Measurements from ENCODE around the gene LIMS4.
"Not testable (repeated sequence)": the region's sequence is repeated elsewhere in the genome, so short reads cannot be mapped to it uniquely, and the experiment has no call there.

DNA sequence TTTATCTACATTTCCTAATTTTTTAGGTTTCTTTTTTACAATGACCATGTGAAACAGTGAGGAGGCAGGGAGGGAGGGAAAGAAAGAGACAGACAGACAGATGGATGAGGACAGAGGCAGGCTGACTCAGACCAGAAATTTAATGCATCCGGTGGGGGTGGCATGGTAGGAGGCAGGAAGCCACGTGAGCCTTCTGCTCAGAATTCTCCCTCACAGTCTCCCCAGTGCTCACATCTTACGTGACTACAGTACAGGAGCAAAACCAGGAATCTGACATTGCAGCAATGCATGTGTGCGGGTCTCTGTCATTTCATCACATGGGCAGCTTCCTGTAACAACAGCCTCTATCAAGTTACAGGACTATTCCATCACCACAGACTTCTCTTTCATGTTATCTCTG lies 2.3 kb upstream of the LIMS4 start:
- TF ChIP-seq, protein P1, sequence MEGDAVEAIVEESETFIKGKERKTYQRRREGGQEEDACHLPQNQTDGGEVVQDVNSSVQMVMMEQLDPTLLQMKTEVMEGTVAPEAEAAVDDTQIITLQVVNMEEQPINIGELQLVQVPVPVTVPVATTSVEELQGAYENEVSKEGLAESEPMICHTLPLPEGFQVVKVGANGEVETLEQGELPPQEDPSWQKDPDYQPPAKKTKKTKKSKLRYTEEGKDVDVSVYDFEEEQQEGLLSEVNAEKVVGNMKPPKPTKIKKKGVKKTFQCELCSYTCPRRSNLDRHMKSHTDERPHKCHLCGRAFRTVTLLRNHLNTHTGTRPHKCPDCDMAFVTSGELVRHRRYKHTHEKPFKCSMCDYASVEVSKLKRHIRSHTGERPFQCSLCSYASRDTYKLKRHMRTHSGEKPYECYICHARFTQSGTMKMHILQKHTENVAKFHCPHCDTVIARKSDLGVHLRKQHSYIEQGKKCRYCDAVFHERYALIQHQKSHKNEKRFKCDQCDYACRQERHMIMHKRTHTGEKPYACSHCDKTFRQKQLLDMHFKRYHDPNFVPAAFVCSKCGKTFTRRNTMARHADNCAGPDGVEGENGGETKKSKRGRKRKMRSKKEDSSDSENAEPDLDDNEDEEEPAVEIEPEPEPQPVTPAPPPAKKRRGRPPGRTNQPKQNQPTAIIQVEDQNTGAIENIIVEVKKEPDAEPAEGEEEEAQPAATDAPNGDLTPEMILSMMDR (IDR thresholded peaks at IDR 0.05; ENCODE audit: low read length), result not testable (repeated sequence)
- TF ChIP-seq EZH2 (IDR thresholded peaks at IDR 0.05; ENCODE audit: borderline replicate concordance, low read length), result not testable (repeated sequence)

All from OCI-LY1 (cell line).